Measurements from ENCODE around the gene PTH1R. TPM values are rescaled to one million over a fixed set of nuclear protein-coding genes. Genes with fewer than 3 reads are reported as not detected.

The PTH1R gene
- total RNA-seq, 1 experiment from 2014 or later, result 1.0 TPM

DNA sequence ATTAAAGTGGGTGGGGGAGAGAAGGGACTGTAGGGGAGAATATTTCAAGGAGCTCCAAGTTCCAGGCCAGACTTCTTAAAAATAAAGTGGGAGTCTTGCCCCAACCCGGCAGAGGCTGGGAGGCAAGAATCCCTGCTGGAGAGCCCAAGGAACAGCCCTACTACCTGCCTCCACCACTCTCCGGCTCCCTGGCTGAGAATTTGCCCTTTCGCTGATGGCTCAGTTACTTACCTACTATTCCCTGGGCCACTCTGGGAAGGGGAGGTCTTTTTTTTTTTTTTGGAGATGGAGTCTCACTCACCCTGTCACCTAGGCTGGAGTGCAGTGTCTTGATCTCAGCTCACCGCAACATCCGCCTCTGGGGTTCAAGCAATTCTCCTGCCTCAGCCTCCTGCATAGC is 29.8 kb upstream of the PTH1R start:
- Mint-ChIP-seq H3K27ac (no peak overlapping the region), H3K9me3 (peaks cover 0 to 5% of the 10 kb centered on the region in 2 experiments; a peak in 1 of 5 replicates), H3K27me3 (ENCODE audit: low read depth) (peaks cover 3% of the 10 kb centered on the region), H3K36me3 (ENCODE audit: insufficient read depth in 1 of 3, low read depth in 3 of 3) (no peaks in the 10 kb centered on the region), H3K4me3 (no peak overlapping the region; a peak in 1 of 5 replicates), H3K4me1 (peaks cover 14 to 24% of the 10 kb centered on the region in 2 experiments)
- TF ChIP-seq, protein P1, sequence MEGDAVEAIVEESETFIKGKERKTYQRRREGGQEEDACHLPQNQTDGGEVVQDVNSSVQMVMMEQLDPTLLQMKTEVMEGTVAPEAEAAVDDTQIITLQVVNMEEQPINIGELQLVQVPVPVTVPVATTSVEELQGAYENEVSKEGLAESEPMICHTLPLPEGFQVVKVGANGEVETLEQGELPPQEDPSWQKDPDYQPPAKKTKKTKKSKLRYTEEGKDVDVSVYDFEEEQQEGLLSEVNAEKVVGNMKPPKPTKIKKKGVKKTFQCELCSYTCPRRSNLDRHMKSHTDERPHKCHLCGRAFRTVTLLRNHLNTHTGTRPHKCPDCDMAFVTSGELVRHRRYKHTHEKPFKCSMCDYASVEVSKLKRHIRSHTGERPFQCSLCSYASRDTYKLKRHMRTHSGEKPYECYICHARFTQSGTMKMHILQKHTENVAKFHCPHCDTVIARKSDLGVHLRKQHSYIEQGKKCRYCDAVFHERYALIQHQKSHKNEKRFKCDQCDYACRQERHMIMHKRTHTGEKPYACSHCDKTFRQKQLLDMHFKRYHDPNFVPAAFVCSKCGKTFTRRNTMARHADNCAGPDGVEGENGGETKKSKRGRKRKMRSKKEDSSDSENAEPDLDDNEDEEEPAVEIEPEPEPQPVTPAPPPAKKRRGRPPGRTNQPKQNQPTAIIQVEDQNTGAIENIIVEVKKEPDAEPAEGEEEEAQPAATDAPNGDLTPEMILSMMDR (conservative IDR thresholded peaks at IDR 0.05), result no peak
- no peaks in the 10 kb centered on the region for H3K79me1 ChIP-seq (ENCODE audit: insufficient read depth, low read depth, low read length, poor library complexity, severe bottlenecking)
- H2BK15ac ChIP-seq (ENCODE audit: low read depth, low read length), result no peak overlapping the region
- H3K23ac ChIP-seq (ENCODE audit: insufficient read length, low read depth, low read length), result no peak overlapping the region
- DNase-seq, result peak; percentile 24
- H3K27me3 ChIP-seq (ENCODE audit: insufficient read depth, low read length), result no peaks in the 10 kb centered on the region
- H4K5ac ChIP-seq (ENCODE audit: insufficient read length, low read depth, low read length), result no peak overlapping the region
- no peak overlapping the region for H4K8ac ChIP-seq (replicated peaks; ENCODE audit: insufficient read length, low read depth, low read length)
- WGBS (ENCODE audit: extremely low coverage, insufficient read length, low lambda C conversion rate), result no CpG with 5 or more reads among the region's 5 CpGs
- no peak overlapping the region for H2AFZ ChIP-seq (ENCODE audit: low read length)
- no peak overlapping the region for H2BK5ac ChIP-seq (ENCODE audit: insufficient read length, low read length)
- 0 out of 2 replicates have a peak, but pooled peaks cover 2% of the 10 kb centered on the region for H3K4me1 ChIP-seq (ENCODE audit: insufficient read depth, low read length)
- H3K56ac ChIP-seq (ENCODE audit: insufficient read length, low read depth, low read length), result no peak overlapping the region
- no peak overlapping the region for H4K91ac ChIP-seq (ENCODE audit: insufficient read length, low read depth, low read length)
- no peaks in the 10 kb centered on the region for H3K79me2 ChIP-seq (ENCODE audit: insufficient read depth, low read length)
- H2AK5ac ChIP-seq (ENCODE audit: insufficient read length, low read length), result no peak overlapping the region
- no peak overlapping the region for H3K9ac ChIP-seq (ENCODE audit: extremely low read depth, insufficient read length, low read length)
- H2BK120ac ChIP-seq (ENCODE audit: low read depth, low read length, poor library complexity, severe bottlenecking), result no peak overlapping the region
- no peak overlapping the region for H3K18ac ChIP-seq (ENCODE audit: insufficient read length, low read depth, low read length)
- H3K4ac ChIP-seq (ENCODE audit: low read depth, low read length), result no peak overlapping the region
- H4K20me1 ChIP-seq (ENCODE audit: control insufficient read depth, insufficient read depth, insufficient read length), result no peaks in the 10 kb centered on the region
- no peak overlapping the region for H3K4me2 ChIP-seq (ENCODE audit: insufficient read depth, insufficient read length, low read length)
- H3K23me2 ChIP-seq (ENCODE audit: insufficient read length, low read depth, low read length, poor library complexity, severe bottlenecking), result peaks cover 6% of the 10 kb centered on the region
- no peak overlapping the region for H3K27ac ChIP-seq (ENCODE audit: insufficient read length, low read depth, low read length)
- H3T11ph ChIP-seq (ENCODE audit: low read length), result no peak overlapping the region
- no peaks in the 10 kb centered on the region for H3K9me3 ChIP-seq (ENCODE audit: control insufficient read depth, low read depth, low read length)
- no peak overlapping the region for H3K14ac ChIP-seq (ENCODE audit: insufficient read depth, low read length)
- no peak overlapping the region for H2BK20ac ChIP-seq (ENCODE audit: low read depth, low read length, poor library complexity, severe bottlenecking)
- no peak overlapping the region for H2BK12ac ChIP-seq (ENCODE audit: insufficient read length, low read depth, low read length)

Data from H9 (cell line).